GM19324 (cell line): ENCODE measurements around the gene NT5E.
"Not testable (repeated sequence)": the region's sequence is repeated elsewhere in the genome, so short reads cannot be mapped to it uniquely, and the experiment has no call there.

ENCODE experiments used
- ATAC-seq: cut with Tn5 transposase; IDR thresholded peaks from one replicate; pipeline ENCODE4 v1.9.1; 2021; ENCODE audit warnings: mild to moderate bottlenecking, moderate library complexity; ENCODE audit not compliant: unreplicated experiment, low FRiP score

The NT5E gene

DNA sequence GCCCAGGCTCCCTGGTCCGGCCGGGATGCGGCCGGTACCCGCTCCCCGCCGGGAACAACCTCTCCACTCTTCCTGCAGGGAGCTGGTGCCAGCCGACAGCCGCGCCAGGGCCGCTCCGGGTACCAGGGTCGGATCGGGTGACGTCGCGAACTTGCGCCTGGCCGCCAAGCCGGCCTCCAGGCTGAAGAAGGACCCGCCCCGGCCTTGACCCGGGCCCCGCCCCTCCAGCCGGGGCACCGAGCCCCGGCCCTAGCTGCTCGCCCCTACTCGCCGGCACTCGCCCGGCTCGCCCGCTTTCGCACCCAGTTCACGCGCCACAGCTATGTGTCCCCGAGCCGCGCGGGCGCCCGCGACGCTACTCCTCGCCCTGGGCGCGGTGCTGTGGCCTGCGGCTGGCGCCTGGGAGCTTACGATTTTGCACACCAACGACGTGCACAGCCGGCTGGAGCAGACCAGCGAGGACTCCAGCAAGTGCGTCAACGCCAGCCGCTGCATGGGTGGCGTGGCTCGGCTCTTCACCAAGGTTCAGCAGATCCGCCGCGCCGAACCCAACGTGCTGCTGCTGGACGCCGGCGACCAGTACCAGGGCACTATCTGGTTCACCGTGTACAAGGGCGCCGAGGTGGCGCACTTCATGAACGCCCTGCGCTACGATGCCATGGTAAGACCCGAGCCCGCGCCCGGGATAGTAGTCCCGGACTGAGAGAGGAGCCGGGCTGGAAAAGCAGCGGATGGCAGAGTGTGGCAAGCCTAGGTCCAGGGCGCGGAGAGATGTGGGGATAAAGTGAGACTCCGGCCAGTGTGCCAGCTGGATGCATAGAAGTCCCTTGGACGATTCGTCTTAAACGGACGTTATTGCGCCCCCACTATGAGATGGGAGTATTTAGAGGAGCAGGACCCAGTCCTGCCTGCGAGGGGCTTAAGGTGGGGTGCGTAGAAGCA lies at the start of gene NT5E:
Gene NT5E, plus strand, starts transcription at position 266 of the 942 bp plus-strand sequence. Its CDS starts 57 bp downstream, at position 323.
- ATAC-seq = peak; percentile 96

DNA sequence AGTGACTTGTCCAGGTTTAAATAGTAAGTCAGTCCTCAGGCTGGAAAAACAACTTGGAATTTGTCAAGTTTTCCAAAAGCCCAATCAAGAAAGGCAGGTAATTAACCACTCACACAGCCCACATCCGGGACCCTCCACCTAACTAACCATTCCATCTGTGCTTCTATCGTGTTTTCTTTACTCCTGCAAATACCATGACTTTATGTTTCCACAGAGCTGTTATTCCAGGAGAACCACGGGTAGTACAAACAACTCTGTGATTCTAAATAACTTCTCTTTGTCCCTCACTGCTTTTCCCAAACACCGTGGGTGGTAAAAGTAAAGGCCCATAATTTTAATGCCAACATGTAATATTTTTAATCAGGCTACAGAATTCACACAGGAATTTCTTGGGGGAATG lies 49.6 kb upstream of the NT5E start:
- no peak for ATAC-seq

DNA sequence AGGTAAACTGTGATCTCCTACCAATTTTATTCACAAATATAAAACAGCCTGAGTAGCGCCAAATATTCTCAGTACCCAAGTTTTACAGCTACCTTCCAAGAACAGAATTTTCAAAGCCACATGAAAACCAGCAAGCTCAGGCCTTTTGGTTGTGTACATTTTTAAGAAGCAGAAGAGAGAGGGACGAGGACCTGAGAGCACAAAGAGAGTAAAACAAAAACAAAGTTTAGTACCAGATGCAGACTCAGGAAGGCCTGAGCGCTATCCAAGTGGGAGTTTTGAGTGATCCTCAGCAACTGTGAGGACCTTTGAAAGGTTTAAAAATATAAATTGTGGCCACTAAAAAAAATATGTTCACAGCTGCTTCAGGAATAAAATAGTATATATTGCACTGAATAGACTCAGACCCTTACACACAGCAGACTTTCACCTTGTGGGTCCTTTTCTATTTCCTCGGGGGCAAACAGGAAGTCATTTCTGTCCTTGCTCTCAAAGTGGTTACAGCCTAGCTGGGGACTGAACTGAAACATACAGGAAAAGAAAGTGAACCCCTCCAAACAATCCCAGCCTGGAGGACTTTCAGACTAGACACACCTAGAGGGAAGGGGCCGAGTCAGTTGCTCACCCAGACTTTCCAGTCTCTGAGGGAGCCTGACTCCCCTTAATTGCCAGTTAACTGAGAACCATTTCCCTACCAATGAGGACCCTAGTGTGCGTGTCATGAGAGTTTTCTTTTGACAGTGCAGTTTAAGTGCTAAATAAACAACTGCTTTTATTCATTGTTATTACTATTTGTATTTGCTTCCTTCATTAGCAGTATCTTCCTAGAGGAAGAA lies 48.5 kb upstream of the NT5E start:
- no peak for ATAC-seq

DNA sequence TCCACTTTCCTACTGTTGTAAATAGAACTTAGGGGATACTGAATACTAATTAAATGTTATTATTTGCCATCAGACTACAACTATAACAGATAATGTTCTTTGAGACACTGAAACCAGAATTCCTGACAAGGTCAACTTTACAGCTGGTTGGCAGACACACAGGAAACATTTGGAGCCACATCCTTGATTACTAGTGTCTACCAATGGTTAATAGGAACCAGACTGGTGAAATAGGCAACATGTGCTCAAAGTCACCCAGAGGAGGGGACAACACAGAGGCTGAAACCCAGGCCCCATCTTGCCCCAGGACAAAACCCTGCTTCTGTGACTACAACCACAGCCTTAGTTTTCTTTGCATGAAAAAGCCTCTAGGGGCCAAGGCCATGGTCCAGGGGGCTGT lies 47.8 kb upstream of the NT5E start:
- ATAC-seq = no peak

DNA sequence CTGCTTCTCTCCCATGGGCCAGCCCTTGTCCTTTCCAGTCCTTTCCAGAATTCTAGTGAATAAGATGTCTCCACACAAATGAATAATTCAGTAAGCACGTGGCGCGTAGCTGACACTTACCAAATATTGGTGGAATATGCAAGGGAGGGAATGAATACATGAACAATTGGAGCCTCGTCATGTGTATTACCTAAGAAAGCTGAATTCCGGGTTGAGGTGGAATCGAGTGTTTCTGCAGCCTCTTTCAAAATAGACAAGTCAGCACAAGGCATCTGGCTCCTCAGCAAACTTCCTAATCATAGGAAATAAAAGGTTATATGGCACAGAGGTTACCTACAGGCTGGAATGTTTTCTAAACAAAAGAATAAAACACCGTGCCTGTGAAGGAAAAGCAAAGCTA lies 47.0 kb upstream of the NT5E start:
- ATAC-seq = no peak

DNA sequence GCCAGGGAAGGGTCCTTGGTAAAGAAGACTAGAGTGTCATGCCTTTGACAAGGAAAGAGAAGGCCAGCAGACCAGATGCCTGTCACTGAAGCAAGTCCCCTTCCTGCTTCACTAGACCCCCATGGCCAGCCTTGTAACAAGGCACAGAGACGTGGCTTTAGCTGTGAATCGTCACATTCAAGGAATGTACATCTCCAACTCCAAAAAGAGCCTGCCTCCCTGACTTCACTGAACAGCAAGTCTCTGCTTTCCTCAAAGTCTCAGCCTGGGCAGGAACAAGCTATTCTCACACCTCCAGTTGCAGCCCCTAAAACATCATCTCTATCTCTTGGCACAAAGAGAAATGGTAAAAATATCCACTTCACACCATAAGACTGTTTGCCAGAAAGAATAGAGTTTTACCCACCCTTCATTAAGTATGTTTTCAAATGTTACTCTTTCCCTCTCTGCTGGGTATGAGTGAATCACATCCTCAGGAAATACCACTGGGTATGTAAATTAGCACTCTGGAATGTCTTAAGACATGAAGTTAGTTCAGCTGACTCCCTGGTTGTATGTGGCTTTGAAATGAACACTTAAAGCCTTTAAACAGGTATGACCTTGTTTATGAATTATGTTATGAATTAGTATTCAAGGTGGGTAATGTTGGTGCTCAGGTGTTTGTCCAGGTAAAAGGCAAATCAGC lies 46.4 kb upstream of the NT5E start:
- no peak for ATAC-seq

DNA sequence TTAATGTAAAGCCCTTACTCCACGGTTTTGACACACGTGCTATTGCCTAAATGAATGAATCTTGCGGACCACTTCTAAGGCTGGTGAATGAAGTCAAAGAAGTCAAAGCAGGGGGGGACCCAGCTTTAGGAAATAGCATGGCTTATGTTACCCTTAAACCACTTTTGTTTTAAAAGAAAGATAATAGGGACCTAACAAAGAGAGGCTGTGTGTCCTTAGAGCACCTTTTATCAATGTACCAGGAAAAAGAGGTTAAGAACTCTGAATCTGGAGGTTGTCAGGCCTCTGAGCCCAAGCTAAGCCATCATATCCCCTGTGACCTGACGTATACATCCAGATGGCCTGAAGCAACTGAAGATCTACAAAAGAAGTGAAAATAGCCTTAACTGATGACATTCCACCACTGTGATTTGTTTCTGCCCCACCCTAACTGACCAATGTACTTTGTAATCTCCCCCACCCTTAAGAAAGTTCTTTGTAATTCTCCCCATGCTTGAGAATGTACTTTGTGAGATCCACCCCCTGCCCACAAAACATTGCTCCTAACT lies 45.8 kb upstream of the NT5E start:
- not testable (repeated sequence) for ATAC-seq

DNA sequence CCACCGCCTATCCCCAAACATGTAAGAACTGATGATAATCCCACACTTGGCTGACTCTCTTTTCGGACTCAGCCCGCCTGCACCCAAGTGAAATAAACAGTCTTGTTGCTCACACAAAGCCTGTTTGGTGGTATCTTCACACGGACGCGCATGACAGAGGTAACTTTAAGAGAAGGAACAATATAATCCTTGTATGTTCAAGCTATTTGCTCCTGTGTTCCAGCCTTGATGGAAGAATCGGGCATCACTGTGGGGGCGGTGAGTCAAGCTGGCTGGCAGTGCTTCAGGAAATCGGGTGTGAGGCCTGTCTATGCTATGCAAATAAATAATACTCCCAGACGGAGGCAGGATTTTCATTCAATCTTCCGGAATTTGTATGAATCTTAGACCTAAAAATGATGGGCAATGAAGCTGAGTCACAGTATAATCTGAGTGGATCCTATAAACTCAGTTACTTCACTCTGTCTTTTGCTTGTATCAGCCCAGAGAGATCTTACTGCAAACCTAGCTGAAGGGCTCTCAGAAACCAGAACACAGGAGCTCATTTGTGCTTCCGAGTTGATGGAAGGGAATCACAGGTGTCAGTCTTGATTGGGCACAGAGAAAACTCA lies 45.2 kb upstream of the NT5E start:
- peak; percentile 24 for ATAC-seq

DNA sequence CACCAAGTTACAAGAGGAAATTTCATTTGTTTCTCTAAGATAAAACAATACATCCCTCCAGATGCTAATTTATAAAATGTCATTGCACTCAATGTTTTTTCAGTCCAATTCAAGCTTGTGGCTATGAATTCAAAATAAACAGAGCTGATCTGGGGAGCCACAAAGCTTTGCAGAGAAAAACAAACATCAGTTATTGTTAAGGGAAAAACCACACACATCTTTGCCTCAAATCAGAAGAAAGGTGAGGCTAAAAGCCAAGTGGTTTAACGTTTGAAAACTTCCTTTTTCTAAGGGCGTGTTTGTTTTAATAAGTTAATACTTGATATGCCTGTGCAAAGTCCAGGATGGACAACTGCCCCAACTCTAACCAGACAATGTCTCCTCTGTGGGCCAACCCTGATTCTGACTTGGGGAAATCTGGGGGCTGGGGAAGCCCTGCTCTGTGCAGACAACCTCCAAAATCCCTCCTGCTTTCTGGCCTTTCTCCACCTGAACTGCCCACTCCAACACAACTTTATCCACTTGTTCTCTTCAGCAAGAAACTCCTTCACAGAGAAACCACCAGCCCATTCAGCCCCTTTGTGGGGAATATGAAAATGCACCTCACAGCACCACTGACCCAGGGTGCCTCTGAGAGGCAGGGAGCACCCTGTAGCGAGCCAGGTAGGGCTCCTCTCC lies 44.6 kb upstream of the NT5E start:
- peak; percentile 78 for ATAC-seq

DNA sequence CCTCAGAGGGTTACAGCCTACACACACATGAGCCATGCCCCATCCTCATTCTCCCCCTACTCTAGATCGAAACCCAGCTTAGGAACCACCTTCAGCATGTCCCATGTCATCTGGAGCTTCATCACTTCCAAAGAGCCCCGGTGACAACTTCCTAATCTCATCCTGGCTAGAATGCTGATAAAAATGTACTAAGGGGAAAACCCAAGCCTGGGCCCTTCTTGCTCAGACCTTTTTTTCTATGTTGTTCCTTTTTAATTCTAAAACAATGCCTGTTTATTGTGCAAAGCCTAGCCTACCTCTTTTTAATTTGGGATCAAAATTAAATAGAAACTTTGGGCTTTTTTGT lies 44.1 kb upstream of the NT5E start:
- ATAC-seq = no peak

DNA sequence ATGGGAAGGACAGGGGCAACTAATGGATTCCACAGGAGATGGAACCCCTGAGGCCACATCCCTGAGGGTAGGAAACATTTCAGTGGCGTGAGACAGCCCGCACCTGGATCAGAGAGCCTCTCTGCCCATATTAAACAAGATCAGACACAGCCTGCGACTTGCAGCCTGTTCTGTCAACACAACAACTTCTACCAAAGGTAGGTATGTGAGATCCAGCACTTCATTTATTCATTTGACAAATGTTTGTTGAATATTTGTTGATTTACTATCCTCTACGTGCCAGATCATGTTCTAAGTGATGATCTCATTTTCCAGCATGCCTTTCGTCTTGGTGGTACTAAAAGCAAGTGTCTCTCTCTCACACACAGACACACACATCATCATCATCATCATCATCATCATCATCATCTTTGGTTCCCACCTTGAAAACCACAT lies 43.2 kb upstream of the NT5E start:
- no peak for ATAC-seq

DNA sequence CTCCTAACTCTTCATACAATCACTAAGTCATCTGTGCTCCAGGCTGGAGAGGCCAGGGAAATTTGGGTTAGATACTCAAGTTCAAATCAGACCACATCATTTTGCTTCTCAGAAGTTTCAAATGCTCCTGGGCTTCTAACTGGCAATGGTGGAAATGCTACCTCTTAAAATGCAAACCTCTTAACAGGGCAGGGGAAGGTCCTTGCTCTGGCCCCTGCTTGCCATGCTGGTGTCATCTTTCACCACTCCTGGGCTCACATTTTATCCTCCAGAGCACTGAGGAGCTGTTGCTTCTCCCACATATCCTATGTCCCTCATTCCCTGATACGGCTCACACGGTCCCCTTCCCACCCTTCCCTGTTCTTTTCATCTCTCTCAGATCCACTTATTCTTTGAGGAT lies 41.8 kb upstream of the NT5E start:
- no peak for ATAC-seq

DNA sequence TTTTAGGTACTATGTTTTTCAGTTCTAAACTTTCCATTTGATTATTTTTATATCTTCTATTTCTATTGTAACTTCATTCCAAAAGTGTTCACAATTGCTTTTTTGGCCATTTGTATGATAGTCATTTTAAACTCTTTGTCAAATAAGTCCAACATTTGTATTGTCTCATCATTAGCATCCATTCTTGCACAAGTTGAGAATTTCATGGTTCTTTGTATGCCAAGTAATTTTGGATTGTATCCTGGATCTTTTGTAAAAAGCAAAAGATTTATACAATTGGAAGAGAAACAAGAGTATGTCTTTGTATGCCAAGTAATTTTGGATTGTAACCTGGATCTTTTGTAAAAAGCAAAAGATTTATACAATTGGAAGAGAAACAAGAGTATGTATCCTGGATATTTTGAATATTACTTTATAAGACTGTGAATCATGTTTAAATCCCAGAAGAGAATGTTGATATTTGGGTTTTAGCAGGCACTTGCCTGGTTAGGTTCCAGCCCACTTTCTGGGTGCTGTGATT lies 36.9 kb upstream of the NT5E start:
- ATAC-seq = no peak

DNA sequence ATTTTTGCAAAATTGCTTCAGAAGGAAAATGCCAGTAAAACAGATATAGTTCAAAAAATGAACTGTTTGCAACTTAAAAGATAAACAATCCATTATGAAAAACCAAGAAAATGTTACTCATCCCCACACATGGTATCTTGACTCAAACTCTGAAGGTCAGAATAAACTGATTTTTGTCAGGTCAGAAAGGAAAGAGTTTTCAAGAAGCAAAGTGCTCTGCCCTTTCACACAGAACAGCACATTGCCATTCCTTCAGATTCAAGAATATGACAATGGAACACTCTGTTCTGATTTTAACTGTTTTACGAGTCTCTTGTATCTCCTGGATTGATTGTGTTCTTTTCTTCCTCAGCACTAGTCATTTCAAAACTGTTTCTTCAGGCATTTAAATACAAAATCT lies 33.8 kb upstream of the NT5E start:
- ATAC-seq = no peak

DNA sequence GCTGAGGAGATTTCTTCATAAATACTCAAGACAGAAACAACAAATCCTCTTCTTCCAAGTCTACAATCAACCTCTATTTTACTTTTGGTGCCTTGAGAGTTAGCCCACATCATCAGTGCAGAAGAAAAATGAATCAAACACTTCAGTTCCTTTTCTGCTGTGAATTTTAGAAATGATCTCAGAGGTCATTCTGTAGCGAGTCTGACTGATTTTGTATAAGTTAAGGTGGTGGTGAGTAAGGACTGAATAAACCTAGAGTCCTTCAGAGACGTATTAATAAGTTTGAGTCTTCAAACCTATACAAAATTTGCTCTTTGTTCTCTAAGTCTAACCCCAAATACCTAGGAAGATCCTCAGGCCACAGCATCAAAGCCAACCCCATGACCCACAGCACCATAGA lies 33.1 kb upstream of the NT5E start:
- ATAC-seq = no peak

DNA sequence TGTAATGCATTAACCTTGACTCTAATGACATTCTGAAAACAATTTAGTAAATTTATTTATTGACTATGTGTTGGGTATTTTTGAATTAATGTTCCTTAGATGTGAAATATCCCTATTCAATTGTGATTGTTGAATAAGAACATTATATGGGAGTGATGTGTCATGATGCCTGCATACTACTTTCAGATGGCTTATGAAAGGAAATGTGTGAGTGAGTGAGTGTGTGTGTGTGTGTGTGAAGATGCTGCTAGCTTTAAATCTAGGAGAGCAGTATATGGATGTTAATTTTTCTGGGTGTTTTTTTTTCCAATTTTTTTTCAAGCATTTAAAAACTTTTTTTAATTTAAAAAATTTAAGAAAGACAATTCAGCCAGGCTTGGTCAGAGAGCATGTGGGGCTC lies 32.5 kb upstream of the NT5E start:
- no peak for ATAC-seq

DNA sequence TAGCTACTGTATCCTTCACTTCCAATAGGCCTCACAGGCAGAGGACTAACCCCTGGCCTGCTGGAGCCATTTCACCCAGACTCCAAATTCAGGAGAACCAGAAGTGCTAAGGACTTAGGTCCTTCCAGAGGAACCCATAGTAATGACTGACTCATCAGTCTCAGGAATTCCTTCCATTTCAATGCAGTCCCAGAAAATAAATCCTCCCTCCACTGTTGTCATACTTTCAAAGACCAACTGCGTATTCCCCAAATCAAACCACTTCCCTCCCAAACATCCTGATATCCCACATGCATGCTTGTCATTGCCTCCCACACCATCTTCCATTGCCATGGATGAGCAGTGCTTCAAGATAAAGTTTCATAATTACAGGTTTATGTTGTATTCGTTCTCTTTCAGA lies 31.8 kb upstream of the NT5E start:
- ATAC-seq = no peak

DNA sequence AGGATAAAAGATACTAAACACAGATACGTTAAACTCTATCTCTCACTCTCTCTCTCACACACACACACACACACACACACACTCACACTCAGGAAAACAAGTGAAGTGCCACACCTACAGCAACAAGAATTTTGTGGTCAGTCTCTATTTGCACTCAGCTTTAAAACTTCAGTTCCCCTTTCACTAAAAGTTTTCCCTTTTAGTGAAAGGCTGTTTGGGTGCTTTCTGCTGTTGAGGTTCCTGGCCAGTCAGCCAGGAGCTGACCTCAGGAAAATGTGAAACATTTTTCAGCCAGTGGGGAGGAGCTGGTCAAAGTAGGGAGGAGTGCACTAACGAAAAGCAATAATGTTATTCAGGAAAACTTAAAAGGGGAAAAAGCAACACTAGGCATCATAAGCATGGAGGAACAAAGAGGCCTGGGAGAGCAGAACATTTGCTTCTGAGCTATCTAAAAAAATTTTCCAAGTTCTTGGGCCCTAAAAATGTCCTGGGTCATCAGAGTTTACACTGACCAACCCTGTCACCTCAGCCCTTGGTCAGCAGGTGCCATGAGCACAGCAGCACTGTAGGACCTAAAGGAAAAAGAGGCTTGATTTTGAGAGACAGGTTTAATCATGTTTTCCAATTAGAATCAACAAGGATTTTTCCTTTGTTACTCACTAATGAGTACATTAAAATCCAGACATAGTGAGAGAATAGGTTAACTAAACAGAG lies 30.7 kb upstream of the NT5E start:
- peak; percentile 70 for ATAC-seq

DNA sequence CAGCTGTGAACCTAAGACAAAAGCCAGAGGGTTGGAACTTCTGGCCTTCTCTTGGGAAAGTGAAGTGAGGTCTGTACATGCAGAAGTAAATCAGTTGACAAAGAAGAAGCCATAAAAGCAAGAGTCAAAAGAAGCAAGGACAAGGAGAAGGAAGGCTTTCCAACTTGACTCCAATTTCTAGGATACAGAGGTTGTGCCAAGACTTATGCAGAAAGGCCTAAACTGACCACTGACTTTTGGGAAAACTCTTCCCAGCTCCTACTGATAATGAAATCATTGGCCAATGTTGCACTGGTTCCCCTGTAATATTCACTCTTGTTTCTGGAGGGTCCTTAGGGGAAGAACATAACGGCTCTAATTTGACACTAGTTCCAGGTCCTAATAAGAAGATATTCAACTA lies 29.3 kb upstream of the NT5E start:
- no peak for ATAC-seq
